Measurements from ENCODE around the gene NPB.

GRCh38 chr17:81860756-81861568, 41.1 kb upstream of the NPB start:
- peak in 1 of 2 donors; percentile 35 for TF ChIP-seq CTCF (conservative IDR thresholded peaks at IDR 0.05 in 1 of 2, IDR thresholded peaks at IDR 0.05 in 1 of 2; ENCODE audit: low read depth in 1 of 2, low read length in 2 of 2)
- peak; percentile 96 for TF ChIP-seq EZH2 (IDR thresholded peaks at IDR 0.05; ENCODE audit: low read length, missing control alignments)

Measured in fibroblast of lung (primary cell).